GM21447 (cell line): ENCODE measurements around the gene DPP7.

Experiments
- ATAC-seq: cut with Tn5 transposase; IDR thresholded peaks from one replicate; pipeline ENCODE4 v1.9.1; 2021; ENCODE audit not compliant: unreplicated experiment

Gene DPP7

GRCh38 chr9:137112564-137113384 is 1.8 kb downstream of the DPP7 start:
- no peak for ATAC-seq

- ATAC-seq, result no peak
Observed at GRCh38 chr9:137111788-137112563, 2.6 kb downstream of the DPP7 start.

- ATAC-seq, result no peak
Observed at GRCh38 chr9:137110911-137111787, 3.4 kb downstream of the DPP7 start.

- ATAC-seq, result no peak
Observed at GRCh38 chr9:137110147-137110910, 4.2 kb downstream of the DPP7 start.

GRCh38 chr9:137109250-137110146 is 5.0 kb downstream of the DPP7 start:
- no peak for ATAC-seq

- ATAC-seq, result no peak
Observed at GRCh38 chr9:137108608-137109249, 5.8 kb downstream of the DPP7 start.

GRCh38 chr9:137107982-137108381 is 6.6 kb downstream of the DPP7 start:
- ATAC-seq, result no peak

GRCh38 chr9:137107312-137107921 is 7.1 kb downstream of the DPP7 start:
- ATAC-seq, result no peak

- no peak for ATAC-seq
Observed at GRCh38 chr9:137106662-137107250, 7.8 kb downstream of the DPP7 start.

- no peak for ATAC-seq
Observed at GRCh38 chr9:137105814-137106661, 8.5 kb downstream of the DPP7 start.

- no peak for ATAC-seq
Observed at GRCh38 chr9:137103206-137103999, 11.1 kb downstream of the DPP7 start.

GRCh38 chr9:137099231-137099630 is 15.3 kb downstream of the DPP7 start:
- no peak for ATAC-seq

GRCh38 chr9:137097761-137098462 is 16.6 kb downstream of the DPP7 start:
- no peak for ATAC-seq

- no peak for ATAC-seq
Observed at GRCh38 chr9:137096785-137097546, 17.6 kb downstream of the DPP7 start.
